Measurements from ENCODE around the gene MACO1.
"Not testable (repeated sequence)": the region's sequence is repeated elsewhere in the genome, so short reads cannot be mapped to it uniquely, and the experiment has no call there.

- not testable (repeated sequence) for TF ChIP-seq EZH2 (IDR thresholded peaks at IDR 0.05); POLR2AphosphoS5 (IDR thresholded peaks at IDR 0.05; ENCODE audit: borderline replicate concordance, low read depth, low read length)
These were observed 33.1 kb upstream of the MACO1 start for GRCh38 chr1:25397549-25397948.

Data from SK-N-MC (cell line).